AG04449 (cell line): Measurements from ENCODE around the gene ITPR3.
A peak's percentile ranks its signal among the peaks of the same experiment; 100 is the strongest.

Experiments used
- CTCF ChIA-PET: fragments of 350-600 bp; formaldehyde crosslinking; extraction: SDS; loops from one replicate; lab custom pipeline; 2021; ENCODE audit warnings: antibody characterized with exemption; lab: Yijun Ruan, JAX
- POLR2A ChIA-PET: fragments of 400-600, 350-600 bp; formaldehyde crosslinking; extraction: SDS; loops from one replicate; lab custom pipeline; 2020; ENCODE audit warnings: antibody characterized with exemption, inconsistent platforms; lab: Yijun Ruan, JAX
- DNase-seq: peaks from one replicate; pipeline ENCODE4 v3.0.0-alpha.2; 2010; ENCODE audit warnings: low read depth, low spot score
- H3K4me3 ChIP-seq: 2 replicates; pipeline ENCODE4 v1.5.1; 2011; ENCODE audit warnings: low read depth, mild to moderate bottlenecking, control low read depth, low read length
- CTCF ChIP-seq: IDR thresholded peaks from one replicate; pipeline ENCODE4 v1.5.1; 2011; ENCODE audit warnings: mild to moderate bottlenecking, moderate library complexity, low read length, control low read depth, inconsistent platforms; ENCODE audit not compliant: insufficient read depth; ENCODE audit errors: missing control alignments

ITPR3 gene

GRCh38 chr6:33711140-33712129 is 90.3 kb downstream of the ITPR3 start, which contains the start of gene UQCC2:
TSS of gene UQCC2 (minus strand) at chr6:33711700. CDS start at chr6:33711686, 14 bp downstream.
- DNase-seq = peak; percentile 60
- TF ChIP-seq CTCF = peak; percentile 86
- ChIA-PET CTCF (interaction anchor here (0.7 to 16.2 kb wide), 40 partner anchors 9 to 484 kb away, joined by 3 to 539 read pairs (median 5); partner anchors contain the start of genes BAK1 and IP6K3), POLR2A (interaction anchor here (0.5 to 1.8 kb wide), 9 partner anchors 16 to 316 kb away, joined by 3 to 9 read pairs (median 3); no protein-coding TSS in a partner anchor)
- peak within 1 kb of the TSS; percentile 98 for H3K4me3 ChIP-seq

- CTCF ChIA-PET = interaction anchor here (1.2 to 16.2 kb wide), 8 partner anchors 10 to 442 kb away, joined by 3 to 539 read pairs (median 34); partner anchors contain the start of gene BAK1
- no peak overlapping the region for H3K4me3 ChIP-seq
- TF ChIP-seq CTCF = no peak
- DNase-seq = no peak
- POLR2A ChIA-PET = no interaction called here
Observed at GRCh38 chr6:33712914-33713313, 91.8 kb downstream of the ITPR3 start.

- TF ChIP-seq CTCF = no peak
- CTCF ChIA-PET = interaction anchor here (1.2 to 16.2 kb wide), 8 partner anchors 9 to 441 kb away, joined by 3 to 539 read pairs (median 34); partner anchors contain the start of gene BAK1
- POLR2A ChIA-PET = no interaction called here
Observed at GRCh38 chr6:33713786-33714185, 92.7 kb downstream of the ITPR3 start.

GRCh38 chr6:33714385-33715040 is 93.4 kb downstream of the ITPR3 start:
- TF ChIP-seq CTCF = no peak
- ChIA-PET POLR2A (no interaction called here), CTCF (interaction anchor here (0.9 to 16.2 kb wide), 13 partner anchors 8 to 449 kb away, joined by 3 to 539 read pairs (median 5); partner anchors contain the start of gene BAK1)
- no peak for DNase-seq
- H3K4me3 ChIP-seq = no peak overlapping the region

More at GRCh38 chr6:33713786-33714185, 92.7 kb downstream of the ITPR3 start:
- H3K4me3 ChIP-seq = no peak overlapping the region
- no peak for DNase-seq

- CTCF ChIA-PET = interaction anchor here (0.8 to 2.3 kb wide), 9 partner anchors 9 to 439 kb away, joined by 3 to 11 read pairs (median 5); no protein-coding TSS in a partner anchor
- POLR2A ChIA-PET = no interaction called here
Observed at GRCh38 chr6:33716379-33716778, 95.3 kb downstream of the ITPR3 start.

More at GRCh38 chr6:33716379-33716778, 95.3 kb downstream of the ITPR3 start:
- no peak for DNase-seq
- H3K4me3 ChIP-seq = no peak overlapping the region
- no peak for TF ChIP-seq CTCF
